Activated CD4-positive, alpha-beta T cell treated with anti-CD3 and anti-CD28 coated beads, Interleukin-2, Interleukin-4, amounts not matched to agents 100 ng/mL and 50 ng/mL, durations not matched to agents 16 hours and 8 hours (primary cell): ENCODE results near the gene PMPCA.

Experiments used
- DNase-seq: peaks from one replicate; pipeline ENCODE4 v3.0.0-alpha.2; 2020; ENCODE audit warnings: low spot score

Gene PMPCA

DNA sequence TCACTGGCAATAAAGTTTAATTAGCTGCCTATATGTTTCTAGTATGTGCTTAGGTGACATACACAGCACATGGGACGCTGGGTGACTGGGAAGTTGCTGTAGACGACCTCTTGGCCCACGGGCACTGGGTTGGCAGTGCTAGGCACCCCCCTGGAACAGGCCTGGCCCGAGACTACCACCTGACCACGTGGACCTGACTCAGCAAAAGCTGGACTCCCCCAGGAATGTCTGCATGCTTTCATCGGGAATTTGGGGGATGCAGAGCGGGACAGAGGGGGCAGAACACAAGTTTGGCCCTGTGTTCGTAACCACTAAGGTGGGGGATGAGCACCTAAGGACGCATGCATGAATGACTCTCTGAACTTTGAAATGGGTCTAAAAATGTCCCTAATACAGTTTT, 45.8 kb downstream of the PMPCA start:
- no peak for DNase-seq

DNA sequence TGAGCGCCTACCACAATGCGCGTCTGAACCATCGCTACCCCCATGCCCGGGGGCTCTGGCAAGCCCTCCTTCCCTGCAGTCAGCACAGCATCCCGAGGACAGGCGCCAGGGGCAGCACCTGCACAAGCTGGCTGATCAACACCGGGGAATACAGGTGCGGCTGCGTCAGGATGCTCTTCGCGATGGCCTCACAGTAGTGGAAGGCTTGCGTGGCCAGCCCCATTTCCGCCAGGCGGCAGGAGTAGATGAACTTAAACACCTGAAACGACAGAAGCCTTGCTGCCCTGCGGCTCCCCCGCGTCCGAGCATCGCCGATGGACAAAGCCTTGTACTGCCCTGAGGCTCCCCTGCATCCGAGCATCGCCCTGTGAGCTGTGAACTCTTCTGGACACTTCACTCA, 46.9 kb downstream of the PMPCA start:
- DNase-seq, result no peak

DNA sequence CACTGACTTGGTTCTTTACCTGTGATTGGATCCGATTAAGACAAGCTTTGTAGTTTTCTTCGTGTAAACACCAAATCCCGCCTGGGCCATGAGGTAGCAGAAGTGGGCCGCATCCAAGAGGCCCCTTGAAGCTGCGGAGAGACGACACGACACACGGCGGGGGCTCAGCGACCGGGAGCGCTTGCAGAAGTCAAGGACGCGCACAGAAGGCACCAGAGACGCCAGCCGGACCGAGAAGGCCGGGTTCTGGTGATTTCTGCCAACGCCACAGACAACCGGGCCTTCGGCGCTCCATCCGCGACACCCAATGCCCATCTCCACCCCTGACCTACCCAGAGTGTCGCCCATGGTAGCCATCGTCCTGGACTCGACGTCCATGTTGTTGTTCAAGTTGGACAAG, 49.0 kb downstream of the PMPCA start:
- DNase-seq, result no peak

DNA sequence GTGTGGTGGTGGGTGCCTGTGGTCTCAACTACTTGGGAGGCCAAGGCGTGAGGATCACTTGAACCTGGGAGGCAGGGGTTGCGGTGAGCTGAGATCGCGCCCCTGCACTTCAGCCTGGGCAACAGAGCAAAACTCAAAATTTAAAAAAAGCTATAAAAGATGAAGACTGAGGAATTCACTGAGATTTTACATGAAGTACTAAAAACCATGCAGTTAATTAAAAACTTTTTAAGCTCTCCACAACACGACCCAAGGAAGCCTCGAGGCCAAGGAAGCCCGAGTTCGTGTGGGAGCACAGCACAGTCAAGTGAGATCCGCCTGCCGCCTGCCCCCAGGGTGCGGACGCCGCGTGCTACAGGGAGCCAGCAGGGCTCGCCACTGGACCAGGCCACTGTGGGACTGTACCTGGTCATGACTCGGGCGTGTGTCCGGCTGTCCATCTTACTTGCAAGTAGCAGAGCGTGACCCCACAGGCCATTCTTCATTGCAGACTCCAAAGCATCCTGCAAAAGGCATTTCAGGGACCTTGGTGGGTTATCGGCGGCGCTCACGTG, 50.4 kb downstream of the PMPCA start:
- DNase-seq, result no peak

DNA sequence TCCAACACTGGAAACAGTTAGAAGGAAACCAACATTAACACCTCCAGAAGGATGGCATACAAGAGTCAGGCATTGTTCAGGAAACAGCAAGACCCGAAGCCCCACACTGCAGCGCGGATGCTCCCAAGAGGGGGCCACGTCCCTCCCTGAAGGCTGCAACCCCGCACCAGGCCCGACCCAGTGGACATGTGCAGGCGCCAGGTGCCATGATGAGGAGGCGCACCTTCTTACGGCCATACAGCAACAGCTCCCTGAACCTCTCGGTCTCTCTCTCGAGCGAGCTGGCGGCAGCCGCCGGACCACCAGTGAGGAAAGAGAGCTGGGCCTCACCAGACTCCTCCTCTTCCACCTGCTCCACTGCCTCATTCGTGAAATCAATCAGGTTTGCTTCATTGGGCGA, 52.2 kb downstream of the PMPCA start:
- DNase-seq, result no peak

DNA sequence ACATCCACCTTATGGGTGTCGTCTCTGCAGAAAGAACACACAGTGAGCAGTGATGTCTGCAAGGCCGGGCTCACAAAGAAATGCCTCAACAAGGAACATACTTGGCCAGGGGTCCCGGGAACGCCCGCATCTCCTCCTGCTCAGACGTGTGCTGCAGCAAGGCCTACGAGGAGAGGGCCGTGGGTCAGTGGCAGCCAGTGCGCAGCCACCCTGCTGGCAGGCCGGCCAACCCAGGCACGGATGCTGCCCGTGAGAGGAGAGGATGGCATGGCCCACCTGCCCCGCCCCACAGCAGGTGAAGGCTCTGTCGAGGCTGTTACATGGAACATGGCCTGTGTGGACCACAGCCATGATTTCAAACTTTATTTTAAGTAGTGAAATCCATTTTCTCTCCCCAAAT, 53.1 kb downstream of the PMPCA start:
- no peak for DNase-seq

DNA sequence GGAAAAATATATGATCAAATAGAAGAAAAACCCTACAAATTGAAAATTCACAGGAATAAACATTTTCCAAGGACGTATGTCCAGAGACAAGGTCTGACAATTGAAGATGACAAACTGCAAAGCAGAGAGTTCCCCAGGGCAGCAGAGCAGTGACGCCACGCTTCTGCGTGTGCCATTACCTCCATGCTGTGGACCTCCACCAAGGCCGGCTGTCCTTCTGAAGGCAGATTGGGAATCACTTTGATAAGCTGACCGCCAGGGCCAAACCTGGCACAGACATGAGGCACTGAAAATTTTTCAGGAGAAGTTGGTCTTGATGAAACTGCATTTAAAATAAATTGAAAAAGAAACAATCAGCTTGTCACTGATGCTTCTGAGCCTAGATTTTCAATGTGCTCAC, 53.8 kb downstream of the PMPCA start:
- DNase-seq, result no peak

DNA sequence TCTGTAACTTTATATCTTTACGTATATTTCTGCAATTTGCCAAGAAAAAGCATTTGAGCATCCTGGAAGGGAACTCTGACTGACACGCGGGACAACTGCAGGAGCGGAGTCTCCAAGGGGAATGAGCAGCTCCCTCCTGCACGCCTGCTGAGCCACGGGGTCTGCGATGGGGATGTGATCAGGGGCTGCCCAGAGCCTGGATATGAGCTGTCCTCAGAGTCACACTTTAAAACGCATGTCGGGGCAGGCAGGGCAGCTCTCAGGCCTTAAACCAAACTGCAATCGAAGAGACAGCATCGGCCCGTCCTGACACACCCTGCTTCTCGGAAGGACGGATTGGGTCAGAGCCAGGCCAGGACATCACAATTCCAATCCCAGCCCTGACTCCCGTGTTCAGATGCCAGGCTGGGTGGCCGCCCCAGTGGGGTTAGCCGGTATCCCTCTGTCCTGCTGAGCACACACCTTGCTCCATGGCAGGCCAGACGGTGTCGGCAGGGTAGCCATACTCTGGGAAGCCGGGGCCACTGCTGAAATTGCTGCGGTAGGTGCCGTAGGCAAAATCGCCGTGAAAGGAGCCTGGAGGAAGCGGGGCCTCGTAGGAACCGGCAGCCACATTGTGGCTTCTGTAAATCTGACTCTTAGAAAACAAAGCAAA, 55.2 kb downstream of the PMPCA start:
- no peak for DNase-seq

DNA sequence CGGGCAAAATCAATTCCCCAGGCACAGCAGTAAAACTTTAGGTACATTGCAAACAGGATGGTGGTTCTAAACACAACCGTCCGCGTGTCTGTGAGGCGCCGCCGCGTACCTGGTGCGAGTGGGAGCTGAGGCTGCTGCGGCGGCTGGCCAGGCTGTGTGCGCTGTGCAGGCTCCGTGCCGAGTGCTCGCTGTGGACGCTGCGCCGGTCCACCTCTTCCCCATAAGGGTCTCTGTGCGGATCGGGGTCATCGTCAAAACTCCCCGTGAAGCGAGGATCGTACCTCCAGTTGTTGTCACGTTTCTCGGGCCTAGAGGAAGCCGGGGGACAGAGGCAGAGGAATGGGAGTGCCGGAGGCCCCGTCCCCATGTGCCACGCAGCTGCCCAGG, 55.7 kb downstream of the PMPCA start:
- DNase-seq, result no peak

DNA sequence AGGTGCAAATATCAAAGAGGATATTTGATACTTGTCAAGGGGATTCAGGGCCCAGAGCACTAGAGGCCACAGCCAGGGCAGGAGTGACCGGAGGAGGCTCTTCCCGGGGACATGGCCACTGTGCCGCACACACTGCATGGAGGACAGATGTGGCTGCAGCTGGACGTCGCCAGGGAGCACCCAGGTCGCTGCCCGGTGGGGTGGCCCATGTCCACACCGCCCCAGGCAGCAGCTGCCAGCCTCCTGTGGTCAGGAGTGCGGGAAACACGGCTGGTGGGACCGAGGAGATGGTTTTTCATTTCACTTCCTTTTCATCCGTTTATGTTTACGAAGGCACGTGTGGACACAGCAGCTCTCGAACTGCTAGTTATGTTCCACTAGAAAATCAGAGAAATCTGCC, 57.3 kb downstream of the PMPCA start:
- no peak for DNase-seq

DNA sequence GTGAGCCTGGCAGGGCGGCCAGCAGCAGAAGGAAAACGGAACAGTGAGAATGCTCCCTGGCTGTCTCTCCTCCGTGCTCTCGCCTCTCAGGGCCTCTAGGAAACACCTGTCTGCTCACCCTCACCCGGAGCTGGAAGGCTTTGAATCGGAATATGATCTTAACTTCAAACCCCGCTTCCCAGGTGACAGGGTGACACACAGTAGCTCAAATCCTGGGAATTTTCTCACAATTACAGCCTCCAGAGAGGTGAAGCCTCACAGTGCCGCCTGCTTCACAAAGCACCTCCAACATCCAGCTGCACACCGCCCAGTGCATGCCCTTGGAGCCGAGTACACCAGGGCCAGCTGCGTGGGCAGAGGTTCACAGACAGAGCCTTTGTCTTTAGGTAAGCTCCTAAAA, 59.9 kb downstream of the PMPCA start:
- DNase-seq, result no peak

DNA sequence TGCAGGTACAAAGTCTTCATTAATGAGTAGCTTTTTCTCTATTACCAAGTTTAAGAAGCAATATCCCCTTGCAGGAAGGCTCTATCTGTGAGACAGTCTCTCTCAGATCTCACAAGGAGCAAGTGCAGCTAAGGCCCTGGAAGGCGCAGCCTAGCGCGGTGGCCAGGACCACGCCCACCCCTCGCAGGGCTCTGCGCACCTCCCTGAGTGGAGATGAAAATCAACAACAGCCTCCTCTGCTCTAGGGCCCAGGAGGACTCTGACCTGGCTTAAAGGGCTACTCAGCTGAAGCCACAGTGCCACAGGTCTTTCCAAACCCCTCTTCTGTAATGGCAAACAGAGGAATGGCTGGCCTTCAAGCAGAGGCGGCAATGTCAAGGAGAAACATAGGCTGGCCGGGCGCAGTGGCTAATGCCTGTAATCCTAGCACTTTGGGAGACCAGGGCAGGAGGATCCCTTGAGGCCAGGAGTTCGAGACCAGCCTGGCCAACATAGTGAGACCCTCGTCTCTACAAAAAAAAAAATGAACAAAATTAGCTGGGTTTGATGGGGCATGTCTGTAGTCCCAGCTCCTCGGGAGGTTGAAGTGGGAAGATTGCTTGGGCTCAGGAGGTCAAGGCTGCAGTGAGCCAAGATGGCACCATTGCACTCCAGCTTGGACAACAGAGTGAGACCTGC, 60.5 kb downstream of the PMPCA start:
- DNase-seq, result no peak

DNA sequence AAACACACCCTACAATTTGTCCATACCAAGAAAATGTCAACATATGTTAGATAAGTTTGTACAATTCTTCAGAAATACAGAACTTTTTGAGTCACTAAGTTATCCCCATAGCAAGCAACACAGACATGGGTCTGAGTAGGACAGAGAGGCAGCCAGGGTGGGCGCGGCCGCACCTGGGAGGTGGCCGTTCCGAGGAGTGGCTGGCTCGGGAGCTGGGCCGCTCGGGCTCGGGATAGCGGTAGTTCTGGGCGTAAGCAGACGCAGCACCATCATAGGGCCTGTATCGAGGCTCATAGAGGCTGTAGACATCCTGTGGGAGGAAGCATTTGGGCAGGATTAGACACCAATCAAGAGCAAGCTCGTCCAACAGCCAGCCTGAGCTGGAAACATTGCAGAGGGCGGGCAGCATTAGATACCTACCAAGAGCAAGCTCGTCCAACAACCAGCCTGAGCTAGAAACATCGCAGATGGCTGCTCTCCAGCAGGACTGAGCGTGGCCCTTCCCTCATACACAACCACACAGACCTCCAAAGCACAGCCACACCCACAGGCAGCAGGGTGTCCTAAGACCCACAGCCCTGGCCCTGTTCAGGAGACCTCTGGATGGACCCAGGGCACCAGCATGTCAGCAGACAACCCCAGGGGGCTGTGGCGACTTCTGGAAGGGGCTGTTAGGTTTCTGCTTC, 61.5 kb downstream of the PMPCA start:
- DNase-seq, result no peak

DNA sequence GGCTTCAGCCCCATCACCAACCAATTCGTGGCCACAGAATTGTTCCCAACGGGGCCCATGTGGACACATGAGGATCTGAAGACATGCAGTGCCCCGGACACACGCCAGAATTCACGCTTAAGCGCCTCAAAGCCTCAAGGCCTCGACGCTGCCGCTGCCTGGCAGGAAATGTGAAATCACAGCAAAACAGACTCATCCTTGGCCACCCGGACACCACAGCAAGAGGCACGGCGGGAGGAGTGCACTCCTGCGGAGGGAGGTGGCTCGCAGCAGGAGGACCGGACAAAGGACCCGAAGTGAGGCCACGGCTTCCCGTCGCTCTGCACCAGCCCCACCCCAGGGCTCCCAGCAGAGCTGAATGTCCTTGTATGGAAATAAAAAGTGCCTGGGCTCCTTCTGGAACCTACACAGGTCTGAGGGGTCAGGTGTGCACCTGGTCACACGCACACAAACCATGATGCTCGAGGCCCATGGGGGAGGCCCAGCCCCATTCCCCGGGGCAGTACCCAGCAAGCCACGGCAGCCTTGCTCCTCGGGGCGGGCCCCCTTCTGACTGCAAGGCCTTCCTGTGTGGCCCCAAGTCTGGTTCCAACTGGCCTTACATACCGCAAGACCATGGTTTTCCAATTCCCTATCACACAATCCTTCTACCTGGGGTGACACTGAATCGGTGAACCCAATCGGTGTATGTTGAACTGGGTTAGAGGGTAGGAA, 62.3 kb downstream of the PMPCA start:
- DNase-seq, result no peak

DNA sequence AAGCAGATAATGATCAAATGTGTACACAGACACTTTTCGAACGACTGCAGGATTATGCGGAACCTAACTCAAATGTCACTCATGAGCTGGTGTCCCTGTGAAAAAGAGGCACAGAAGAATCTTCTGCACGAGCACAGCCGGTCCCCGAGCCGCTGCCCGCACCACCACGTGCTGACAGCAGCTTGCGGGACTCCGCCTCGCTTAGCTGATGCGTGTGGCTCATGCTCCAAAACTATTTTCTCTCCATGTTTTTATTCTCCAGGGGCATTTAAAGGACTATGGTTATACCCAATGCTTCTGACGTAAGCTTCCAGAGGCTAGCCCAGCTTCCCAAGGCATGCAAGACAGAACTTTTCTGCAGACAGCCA, 62.9 kb downstream of the PMPCA start:
- no peak for DNase-seq
